ENCODE measurements around the gene PLCB3.

Gene PLCB3

GRCh38 chr11:64294774-64295173 lies 43.4 kb downstream of the PLCB3 start:
- Histone ChIP-seq H3K4me1 (ENCODE audit: low read length) (no peaks in the 10 kb centered on the region), H3K4me2 (ENCODE audit: low read depth, low read length) (no peak overlapping the region), H2AFZ (ENCODE audit: low read length) (no peak overlapping the region), H3F3A (ENCODE audit: insufficient read depth, low read length) (0 out of 2 replicates have a peak, but pooled peaks cover 5% of the 10 kb centered on the region), H3K36me3 (replicated peaks; ENCODE audit: insufficient read depth, low read length) (no peaks in the 10 kb centered on the region), H3K9ac (ENCODE audit: low read length) (no peak overlapping the region), H4K20me1 (ENCODE audit: insufficient read depth, low read length) (no peaks in the 10 kb centered on the region), H3K79me2 (ENCODE audit: low read length) (no peaks in the 10 kb centered on the region), H3K27ac (ENCODE audit: low read length) (no peak overlapping the region), H3K9me2 (replicated peaks; ENCODE audit: insufficient read depth, low read length) (no peaks in the 10 kb centered on the region), H3K9me3 (replicated peaks; ENCODE audit: insufficient read depth, low read length) (no peaks in the 10 kb centered on the region), H3K4me3 (ENCODE audit: low read length) (no peak overlapping the region), H3K27me3 (replicated peaks; ENCODE audit: insufficient read depth, low read length) (peaks cover 87% of the 10 kb centered on the region)
- no peak for TF ChIP-seq EZH2phosphoT487 (IDR thresholded peaks at IDR 0.05; ENCODE audit: low read length)
- no peak for TF ChIP-seq EZH2 (optimal IDR thresholded peaks at IDR 0.05; ENCODE audit: low read depth, low read length)
- TF ChIP-seq CTCF (IDR thresholded peaks at IDR 0.05; ENCODE audit: low read length), result no peak
- DNase-seq, result no peak

- Histone ChIP-seq H3K4me3 (ENCODE audit: low read length) (no peak overlapping the region), H3K27me3 (replicated peaks; ENCODE audit: insufficient read depth, low read length) (peaks cover 91% of the 10 kb centered on the region), H3K4me2 (ENCODE audit: low read depth, low read length) (no peak overlapping the region), H3K27ac (ENCODE audit: low read length) (no peak overlapping the region), H3F3A (ENCODE audit: insufficient read depth, low read length) (0 out of 2 replicates have a peak, but pooled peaks cover 2% of the 10 kb centered on the region), H3K9me2 (replicated peaks; ENCODE audit: insufficient read depth, low read length) (no peaks in the 10 kb centered on the region), H3K9me3 (replicated peaks; ENCODE audit: insufficient read depth, low read length) (no peaks in the 10 kb centered on the region), H3K79me2 (ENCODE audit: low read length) (no peaks in the 10 kb centered on the region), H3K4me1 (ENCODE audit: low read length) (peaks cover 5% of the 10 kb centered on the region), H2AFZ (ENCODE audit: low read length) (no peak overlapping the region), H4K20me1 (ENCODE audit: insufficient read depth, low read length) (no peaks in the 10 kb centered on the region), H3K9ac (ENCODE audit: low read length) (no peak overlapping the region), H3K36me3 (replicated peaks; ENCODE audit: insufficient read depth, low read length) (no peaks in the 10 kb centered on the region)
- peak; percentile 2 for DNase-seq
- TF ChIP-seq EZH2 (optimal IDR thresholded peaks at IDR 0.05; ENCODE audit: low read depth, low read length), result no peak
- no peak for TF ChIP-seq CTCF (IDR thresholded peaks at IDR 0.05; ENCODE audit: low read length)
- no peak for TF ChIP-seq EZH2phosphoT487 (IDR thresholded peaks at IDR 0.05; ENCODE audit: low read length)
Measured at GRCh38 chr11:64295760-64296159, 44.4 kb downstream of the PLCB3 start.

- H3K27ac ChIP-seq (ENCODE audit: low read length), result no peak overlapping the region
- peak; percentile 4 for DNase-seq
- no peak overlapping the region for H2AFZ ChIP-seq (ENCODE audit: low read length)
- H3K4me1 ChIP-seq (ENCODE audit: low read length), result peaks cover 6% of the 10 kb centered on the region
- H3K79me2 ChIP-seq (ENCODE audit: low read length), result no peaks in the 10 kb centered on the region
- peaks cover 88% of the 10 kb centered on the region for H3K27me3 ChIP-seq (replicated peaks; ENCODE audit: insufficient read depth, low read length)
- no peaks in the 10 kb centered on the region for H3F3A ChIP-seq (ENCODE audit: insufficient read depth, low read length)
- H3K4me3 ChIP-seq (ENCODE audit: low read length), result no peak overlapping the region
- TF ChIP-seq EZH2phosphoT487 (IDR thresholded peaks at IDR 0.05; ENCODE audit: low read length) (no peak), EZH2 (optimal IDR thresholded peaks at IDR 0.05; ENCODE audit: low read depth, low read length) (no peak), CTCF (IDR thresholded peaks at IDR 0.05; ENCODE audit: low read length) (no peak)
- no peaks in the 10 kb centered on the region for H3K9me3 ChIP-seq (replicated peaks; ENCODE audit: insufficient read depth, low read length)
- H3K9ac ChIP-seq (ENCODE audit: low read length), result no peak overlapping the region
- H3K9me2 ChIP-seq (replicated peaks; ENCODE audit: insufficient read depth, low read length), result no peaks in the 10 kb centered on the region
- H3K4me2 ChIP-seq (ENCODE audit: low read depth, low read length), result no peak overlapping the region
- H4K20me1 ChIP-seq (ENCODE audit: insufficient read depth, low read length), result no peaks in the 10 kb centered on the region
- no peaks in the 10 kb centered on the region for H3K36me3 ChIP-seq (replicated peaks; ENCODE audit: insufficient read depth, low read length)
Measured at GRCh38 chr11:64296236-64296635, 44.9 kb downstream of the PLCB3 start.

Measured in MM.1S (cell line).